Tibial nerve (tissue), 4 donors: ENCODE data around the gene RASA3.

Experiments
- EP300 ChIP-seq, 2 donors: sonication (generic); formaldehyde crosslinking; IDR thresholded peaks; one replicate each; pipeline ENCODE4 v1.6.1; 2017; ENCODE audit warnings: antibody characterized with exemption in 2 of 2, mild to moderate bottlenecking in 1 of 2
- POLR2A ChIP-seq, 2 donors: fragments of 450-650 bp; IDR thresholded peaks; one replicate each; pipeline ENCODE4 v1.6.1; 2017; ENCODE audit warnings: antibody characterized with exemption in 2 of 2, mild to moderate bottlenecking in 2 of 2, moderate library complexity in 2 of 2
- TF ChIP-seq, protein P1 (sequence below), 5 experiments: fragments of 200-600 bp in 3 of 5; fragments of 450-650 bp in 2 of 5; sonication (generic) in 3 of 5; IDR thresholded peaks; one replicate each; pipeline ENCODE4 v1.5.1; 2016 to 2019; ENCODE audit warnings: antibody characterized with exemption in 5 of 5, mild to moderate bottlenecking in 3 of 5, moderate library complexity in 2 of 5

DNA sequence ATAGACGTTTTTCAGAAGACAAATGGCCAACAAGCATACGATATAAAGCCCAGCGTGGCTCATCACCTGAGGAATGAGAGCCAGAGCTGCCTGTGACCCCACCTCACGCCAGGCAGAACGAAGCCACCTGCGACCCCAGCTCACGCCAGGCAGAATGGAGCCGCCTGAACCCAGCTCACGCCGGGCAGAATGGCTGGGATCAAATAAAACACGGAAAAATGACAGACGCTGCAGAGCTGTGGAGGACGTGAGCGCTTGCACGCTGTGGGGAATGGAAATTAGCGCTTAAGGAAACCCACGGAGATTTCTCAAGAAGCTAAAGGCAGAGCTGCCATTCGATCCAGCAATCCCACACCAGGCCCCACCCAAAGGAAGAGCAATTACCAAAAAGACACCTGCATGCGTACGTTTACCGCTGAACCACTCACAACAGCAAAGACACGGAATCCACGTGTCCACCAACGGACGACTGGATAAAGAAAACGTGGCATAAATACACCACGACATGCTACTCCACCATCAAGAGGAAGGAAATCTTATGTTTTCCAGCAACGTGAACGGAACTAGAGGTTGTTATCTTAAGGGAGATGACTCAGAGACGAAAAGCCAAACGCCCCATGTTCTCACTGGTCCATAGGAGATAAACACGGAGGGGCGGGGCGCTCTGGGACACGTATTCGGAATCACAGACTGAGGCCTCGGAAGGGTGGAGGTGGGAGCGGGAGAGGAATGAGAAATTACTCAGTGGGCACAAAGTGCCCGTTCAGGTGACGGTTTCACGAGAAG is 127.8 kb downstream of the RASA3 start:
- TF ChIP-seq, protein P1, sequence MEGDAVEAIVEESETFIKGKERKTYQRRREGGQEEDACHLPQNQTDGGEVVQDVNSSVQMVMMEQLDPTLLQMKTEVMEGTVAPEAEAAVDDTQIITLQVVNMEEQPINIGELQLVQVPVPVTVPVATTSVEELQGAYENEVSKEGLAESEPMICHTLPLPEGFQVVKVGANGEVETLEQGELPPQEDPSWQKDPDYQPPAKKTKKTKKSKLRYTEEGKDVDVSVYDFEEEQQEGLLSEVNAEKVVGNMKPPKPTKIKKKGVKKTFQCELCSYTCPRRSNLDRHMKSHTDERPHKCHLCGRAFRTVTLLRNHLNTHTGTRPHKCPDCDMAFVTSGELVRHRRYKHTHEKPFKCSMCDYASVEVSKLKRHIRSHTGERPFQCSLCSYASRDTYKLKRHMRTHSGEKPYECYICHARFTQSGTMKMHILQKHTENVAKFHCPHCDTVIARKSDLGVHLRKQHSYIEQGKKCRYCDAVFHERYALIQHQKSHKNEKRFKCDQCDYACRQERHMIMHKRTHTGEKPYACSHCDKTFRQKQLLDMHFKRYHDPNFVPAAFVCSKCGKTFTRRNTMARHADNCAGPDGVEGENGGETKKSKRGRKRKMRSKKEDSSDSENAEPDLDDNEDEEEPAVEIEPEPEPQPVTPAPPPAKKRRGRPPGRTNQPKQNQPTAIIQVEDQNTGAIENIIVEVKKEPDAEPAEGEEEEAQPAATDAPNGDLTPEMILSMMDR (IDR thresholded peaks at IDR 0.05) = no peak
- TF ChIP-seq POLR2A (IDR thresholded peaks at IDR 0.05) (no peak), EP300 (IDR thresholded peaks at IDR 0.05) (no peak)
